ENCODE results near the gene NR6A1.

NR6A1 gene

DNA sequence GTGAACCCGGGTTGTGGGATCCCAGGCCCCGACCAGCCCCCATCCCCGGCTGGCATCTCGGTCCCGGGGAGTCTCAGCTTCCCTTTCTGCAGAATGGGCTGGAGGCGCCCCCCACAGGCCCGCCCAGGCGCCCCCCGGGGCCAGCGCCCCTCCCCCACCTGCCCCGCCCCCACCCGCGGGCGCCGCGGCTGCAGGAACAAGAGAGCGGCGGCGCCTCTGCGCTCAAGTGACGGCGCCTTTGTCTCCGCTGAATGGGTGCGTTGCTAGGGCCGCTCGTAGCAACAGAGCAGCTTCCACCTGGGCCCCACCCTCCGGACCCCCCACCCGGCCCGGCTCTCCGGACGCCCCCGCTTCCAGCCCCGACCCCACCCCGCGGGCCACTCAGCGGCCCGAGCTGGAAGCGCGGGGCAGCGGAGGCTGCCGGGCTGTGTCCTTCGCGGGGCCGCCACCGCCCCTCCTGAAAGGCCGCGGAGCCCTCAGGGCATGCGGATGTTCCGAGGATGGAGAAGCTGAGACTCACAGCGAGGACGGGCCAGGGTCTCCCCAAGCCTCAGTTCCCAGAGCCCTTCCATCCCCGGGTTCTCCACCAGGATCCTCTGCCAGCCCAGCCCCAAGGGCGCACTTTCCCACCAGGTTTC is 293.3 kb downstream of the NR6A1 start:
- peak overlapping the region; percentile 13 for H3K4me3 ChIP-seq (ENCODE audit: low read depth, low read length)

DNA sequence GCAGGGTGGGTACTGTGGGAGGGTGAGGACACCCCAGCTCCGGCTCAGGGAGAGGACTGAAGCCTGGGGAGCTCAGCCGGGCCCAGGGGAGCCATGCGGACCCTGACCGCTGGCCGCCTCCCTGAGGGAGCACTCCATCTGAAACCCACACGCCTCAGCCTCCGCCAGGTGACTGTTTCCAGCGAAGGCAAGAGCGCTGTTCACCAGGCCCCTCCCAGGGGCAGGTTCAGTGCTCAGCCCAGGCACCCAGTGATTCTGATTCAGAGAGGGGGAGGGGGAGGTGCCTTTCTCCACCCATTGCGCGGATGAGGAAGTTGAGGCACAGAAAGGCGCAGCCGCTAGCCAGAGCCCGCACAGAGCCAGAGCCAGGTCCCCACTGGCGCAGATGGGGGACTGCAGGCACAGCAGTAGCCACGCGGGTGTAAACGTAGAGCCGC is 293.9 kb downstream of the NR6A1 start:
- H3K4me3 ChIP-seq (ENCODE audit: low read depth, low read length), result peak overlapping the region; percentile 13

DNA sequence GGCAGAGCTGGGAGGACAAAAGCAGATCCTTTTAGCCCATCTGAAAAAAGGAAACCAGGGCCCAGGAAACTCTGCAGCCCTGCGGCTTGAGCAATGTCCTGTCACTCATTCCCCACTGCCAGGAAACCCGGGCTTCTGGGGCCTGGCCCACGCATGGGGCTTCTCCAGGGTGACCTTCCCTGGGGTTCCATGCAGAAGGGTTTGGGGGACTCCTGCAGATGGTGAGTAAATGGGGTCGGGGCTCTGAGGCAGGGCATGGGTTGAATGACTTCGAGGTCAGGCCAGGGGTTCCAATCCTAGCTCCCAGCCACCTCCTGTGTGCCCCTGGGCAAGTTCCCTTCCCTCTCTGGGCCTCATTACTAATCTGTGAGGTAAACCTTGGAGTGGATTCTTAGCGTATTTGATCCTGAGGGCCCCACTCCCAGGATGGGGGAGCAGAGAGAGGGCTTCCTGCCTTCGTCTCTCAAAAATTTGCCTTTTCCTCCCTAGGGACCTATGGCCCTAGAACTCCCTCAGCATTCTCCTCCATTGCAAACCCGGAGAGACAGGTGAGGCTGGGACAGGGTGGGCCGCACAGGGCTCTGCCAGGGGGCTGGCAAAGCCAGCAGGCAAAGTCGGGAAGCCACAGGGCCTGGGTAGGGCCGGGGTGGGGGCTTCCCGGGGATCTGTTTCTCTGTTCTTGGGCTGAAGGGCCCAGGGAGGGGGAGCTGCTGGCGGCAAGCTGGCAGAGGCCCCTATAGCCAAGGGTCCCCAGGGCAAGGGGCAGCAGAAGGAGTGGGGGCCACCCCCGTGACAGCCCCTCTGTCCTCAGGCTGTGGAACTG is 295.0 kb downstream of the NR6A1 start:
- H3K4me3 ChIP-seq (ENCODE audit: low read depth, low read length), result no peak overlapping the region

DNA sequence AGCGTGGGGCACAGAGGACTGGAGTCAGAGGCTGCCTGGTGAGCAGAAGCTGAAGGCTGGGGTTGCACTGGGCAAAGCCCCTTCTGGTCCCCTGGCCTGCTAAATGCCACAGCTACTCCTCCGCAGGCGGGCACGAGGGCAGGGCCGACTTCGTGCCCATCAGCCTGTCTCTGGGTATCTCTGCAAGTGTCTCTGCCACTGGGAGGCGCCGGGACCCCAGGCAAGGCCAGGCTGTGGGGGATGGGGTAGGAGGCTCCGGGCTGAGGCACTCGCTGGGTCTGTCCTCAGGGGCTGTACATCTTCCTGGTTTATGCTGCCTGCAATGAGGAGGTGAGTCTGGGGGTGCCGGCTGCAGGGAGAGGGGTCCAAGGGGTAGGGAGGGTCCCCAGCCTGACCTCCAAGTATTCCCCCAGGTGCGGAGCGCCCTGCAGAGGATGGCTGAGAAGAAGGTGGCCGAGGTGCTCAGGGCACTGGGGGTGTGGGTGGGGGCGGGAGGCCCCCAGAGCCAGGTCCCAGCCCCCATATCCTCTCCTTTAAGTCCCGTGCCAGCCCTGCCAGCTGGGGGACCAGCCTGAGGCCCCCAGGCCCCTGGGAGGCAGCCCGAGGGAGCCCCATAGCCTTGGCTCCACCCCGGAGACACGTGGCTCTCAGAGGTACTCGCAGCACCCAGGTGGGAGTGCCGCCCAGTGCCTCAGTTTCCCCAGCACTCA is 295.8 kb downstream of the NR6A1 start:
- no peak overlapping the region for H3K4me3 ChIP-seq (ENCODE audit: low read depth, low read length)

DNA sequence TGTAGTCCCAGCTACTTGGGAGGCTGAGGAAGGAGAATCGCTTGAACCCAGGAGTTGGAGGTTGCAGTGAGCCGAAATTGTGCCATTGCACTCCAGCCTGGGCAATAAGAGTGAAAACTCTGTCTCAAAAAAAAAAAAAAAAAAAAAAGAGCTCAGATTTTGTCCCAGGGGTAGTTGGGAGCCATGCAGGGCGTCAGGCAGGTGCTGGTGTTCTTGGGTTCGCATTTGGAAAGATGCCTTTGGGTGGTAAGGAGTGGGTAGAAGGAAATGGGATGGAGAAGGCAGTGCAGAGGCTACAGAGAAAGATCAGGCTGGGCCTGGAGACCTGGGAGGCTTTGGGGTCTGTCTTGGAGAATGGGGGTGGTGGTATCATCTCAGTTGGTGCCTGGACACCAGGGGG is 297.0 kb downstream of the NR6A1 start:
- H3K4me3 ChIP-seq (ENCODE audit: low read depth, low read length), result no peak overlapping the region

DNA sequence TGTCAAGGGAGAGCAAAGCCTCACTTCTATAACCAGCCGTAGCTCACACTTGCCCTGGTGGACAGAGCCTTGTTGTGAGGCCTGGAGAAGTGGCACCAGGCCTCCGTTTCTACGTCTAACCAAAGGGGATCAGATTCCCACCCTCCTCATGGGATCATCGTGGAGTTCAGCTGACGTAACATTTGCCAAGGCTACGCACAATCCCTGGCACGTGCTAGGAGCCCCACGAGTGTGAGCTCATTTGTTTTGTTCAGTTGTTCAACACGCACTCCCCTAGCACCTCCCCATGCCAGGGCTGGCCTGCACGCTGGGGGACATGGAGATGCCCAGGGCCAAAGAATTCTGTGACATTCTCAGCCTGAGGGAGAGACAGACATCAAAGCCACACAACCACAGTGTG is 297.8 kb downstream of the NR6A1 start:
- H3K4me3 ChIP-seq (ENCODE audit: low read depth, low read length), result no peak overlapping the region

DNA sequence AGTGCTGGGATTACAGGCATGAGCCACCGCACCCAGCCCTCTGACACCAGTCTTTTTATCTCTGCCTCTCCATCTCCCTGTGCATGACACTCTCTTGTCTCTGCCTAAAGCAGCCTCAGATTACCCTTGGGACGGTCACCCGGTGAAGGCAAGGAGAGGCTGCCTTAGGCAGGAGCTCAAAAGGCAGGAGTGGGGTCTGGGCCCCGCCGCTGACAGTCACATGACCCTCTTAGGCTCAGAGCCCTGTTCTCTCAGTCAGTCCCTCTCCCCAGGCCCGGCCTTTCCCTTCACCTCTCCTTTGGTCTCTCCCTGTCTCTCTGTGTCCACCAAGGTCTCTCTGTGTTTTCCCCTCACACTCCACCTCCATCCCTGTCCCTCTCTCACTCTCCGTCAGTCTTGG is 298.3 kb downstream of the NR6A1 start:
- no peak overlapping the region for H3K4me3 ChIP-seq (ENCODE audit: low read depth, low read length)

DNA sequence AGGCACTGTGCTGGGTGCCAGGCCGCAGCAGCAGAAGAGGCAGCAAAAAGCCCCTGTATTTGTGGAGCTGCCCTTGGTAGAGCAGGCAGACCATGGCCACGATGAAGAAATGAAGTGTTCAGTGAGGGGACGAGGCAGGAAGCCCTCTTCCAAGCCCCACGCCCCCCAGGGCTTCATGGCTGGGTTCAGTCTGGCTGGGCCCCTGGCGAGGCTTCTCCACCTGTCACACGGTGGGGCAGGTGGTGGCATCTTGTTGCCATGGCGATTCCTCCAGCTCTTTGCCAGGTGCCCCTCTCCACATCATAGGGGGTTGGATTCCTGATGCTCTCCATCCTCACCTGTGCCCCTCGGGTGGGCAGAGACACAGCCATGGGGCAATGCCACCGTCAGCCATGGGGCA is 299.4 kb downstream of the NR6A1 start:
- H3K4me3 ChIP-seq (ENCODE audit: low read depth, low read length), result no peak overlapping the region

DNA sequence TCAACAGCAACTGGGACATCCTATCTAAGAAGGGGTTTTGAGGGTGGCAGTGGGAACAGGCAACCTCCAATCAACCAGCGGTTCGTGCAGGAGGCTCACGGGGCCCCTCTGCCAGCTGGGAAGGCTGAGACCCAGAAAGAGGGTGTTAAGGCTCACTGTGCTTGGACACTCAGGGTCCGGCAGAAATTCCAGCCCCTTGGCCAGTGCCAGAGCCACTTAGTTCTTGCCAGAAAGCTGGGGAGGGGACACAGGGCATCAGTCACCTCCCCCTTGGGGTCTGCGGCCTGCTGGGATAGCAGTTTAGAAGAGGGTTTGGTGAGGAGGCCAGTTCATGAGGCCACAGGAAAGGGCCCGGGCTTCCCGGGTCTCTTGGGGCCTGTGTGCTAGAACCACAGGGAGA is 300.4 kb downstream of the NR6A1 start:
- no peak overlapping the region for H3K4me3 ChIP-seq (ENCODE audit: low read depth, low read length)

DNA sequence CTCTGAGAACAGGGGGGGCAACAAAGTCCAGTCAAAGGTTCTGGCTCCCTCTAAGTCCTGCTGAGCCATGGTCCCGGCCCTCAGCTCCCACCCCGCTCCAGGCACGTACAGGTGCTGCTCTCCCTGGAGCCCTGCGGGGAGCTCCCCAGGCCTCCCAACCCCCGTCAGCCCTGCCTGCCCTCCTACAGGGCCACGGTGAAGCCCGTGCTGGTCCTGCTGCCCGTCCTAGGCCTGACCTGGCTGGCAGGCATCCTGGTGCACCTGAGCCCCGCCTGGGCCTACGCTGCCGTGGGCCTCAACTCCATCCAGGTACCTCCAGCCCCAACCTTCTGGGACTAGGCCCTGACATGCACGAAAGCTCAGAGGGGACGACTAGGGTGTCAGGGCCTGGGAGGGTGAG is 300.8 kb downstream of the NR6A1 start:
- H3K4me3 ChIP-seq (ENCODE audit: low read depth, low read length), result no peak overlapping the region

DNA sequence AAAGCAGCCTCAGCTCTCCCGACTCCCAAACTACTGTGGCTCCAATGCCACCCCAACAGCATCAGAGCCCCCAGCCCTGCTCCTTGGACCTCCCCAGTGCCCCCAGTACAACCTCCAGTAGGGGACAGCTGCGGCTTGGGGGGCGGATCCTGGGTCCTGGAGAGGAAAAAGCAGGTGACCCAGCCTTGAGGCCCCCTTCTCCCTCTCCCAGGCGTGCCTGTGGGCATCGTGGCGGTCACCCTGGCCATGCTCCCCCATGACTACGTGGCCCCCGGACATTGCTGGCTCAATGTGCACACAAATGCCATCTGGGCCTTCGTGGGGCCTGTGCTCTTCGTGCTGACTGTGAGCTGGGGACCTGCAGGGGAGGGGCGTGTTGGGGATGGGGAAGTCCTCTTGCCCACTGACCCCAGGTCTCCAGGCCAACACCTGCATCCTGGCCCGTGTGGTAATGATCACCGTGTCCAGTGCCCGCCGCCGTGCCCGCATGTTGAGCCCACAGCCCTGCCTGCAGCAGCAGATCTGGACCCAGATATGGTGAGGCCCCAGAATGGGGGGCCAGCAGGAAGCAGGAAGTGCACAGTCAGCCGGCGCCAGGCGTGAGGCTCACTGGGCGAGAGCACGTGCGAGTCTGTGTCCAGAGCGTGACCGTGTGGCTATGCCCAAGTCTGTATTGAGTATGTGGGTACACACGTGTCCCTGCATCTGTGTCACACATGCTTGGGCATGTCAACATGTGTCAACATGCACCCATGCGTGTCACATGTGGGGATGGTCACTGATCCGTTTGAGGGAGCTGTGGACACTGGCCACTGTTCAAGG is 301.9 kb downstream of the NR6A1 start:
- H3K4me3 ChIP-seq (ENCODE audit: low read depth, low read length), result no peak overlapping the region

DNA sequence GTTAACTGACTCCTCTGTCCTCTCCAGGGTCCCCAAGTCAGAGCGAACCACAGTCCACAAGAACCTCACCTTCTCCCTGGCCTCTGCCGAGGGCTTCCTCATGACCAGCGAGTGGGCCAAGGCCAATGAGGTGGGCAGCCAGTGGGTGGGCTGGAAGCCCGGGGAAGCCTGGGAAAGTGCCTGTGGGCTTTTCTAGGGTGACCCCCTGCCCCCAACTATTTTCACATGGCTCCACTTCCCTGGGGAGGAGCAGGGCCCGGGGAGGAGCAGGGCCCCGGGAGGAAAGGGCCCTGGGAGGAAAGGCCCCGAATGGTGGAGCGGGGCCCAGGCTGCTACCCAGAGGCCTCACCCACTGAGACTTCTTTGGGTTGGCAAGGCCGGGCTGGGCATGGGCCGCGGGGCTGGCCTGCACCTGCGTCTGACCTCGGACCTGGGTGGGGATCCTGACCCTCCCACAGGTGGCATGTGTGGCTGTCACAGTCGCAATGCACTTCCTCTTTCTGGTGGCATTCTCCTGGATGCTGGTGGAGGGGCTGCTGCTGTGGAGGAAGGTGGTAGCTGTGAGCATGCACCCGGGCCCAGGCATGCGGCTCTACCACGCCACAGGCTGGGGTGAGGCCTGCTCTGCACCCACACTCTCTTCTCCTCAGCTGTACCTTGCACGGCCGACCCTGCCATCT is 302.9 kb downstream of the NR6A1 start:
- H3K4me3 ChIP-seq (ENCODE audit: low read depth, low read length), result no peak overlapping the region

DNA sequence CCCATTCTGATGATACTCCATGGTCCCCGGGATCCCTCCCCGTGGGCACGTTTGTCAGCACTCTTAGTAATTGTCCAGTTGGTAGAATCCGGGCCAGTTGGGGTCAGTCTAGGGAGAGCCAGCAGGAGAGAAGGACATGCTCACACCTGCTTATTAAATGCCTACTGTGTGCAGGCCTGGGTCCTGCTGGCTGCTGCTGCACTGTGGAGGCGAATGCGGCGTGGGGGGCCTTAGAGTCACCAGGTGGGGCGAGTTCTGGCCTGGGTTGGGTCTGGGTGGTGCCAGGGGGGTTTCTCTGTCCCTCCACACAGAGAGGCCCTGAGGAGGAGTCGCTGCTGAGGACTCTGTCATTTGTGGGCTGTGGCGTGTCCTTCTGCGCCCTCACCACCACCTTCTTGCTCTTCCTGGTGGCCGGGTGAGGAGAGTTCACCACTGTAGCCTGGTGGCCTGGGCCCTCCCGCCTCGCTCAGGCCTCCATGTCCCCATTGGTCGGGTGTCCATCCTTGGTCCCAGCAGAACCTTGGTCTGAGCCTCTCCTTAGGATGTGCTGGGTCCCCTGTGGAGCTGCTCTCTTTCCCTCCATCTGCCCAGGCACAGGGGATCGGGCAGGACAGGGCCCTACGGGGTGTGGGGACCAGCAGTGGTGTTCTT is 303.6 kb downstream of the NR6A1 start:
- H3K4me3 ChIP-seq (ENCODE audit: low read depth, low read length), result no peak overlapping the region

Data from iPS-11a (cell line).